Transverse colon (tissue), 4 donors: Measurements from ENCODE around the gene SPARC.
"Not testable (repeated sequence)": the region's sequence is repeated elsewhere in the genome, so short reads cannot be mapped to it uniquely, and the experiment has no call there.

Source experiments
- CTCF ChIP-seq, 5 experiments: fragments of 200-600 bp in 3 of 5; fragments of 450-650 bp in 2 of 5; sonication (generic) in 3 of 5; IDR thresholded peaks; 1 replicate in 2 of 5; 2 replicates in 3 of 5; pipeline ENCODE4 v1.5.1; 2016 to 2017; ENCODE audit warnings: antibody characterized with exemption in 5 of 5, inconsistent platforms in 3 of 5, mild to moderate bottlenecking in 2 of 5, moderate library complexity in 1 of 5
- POLR2A ChIP-seq: fragments of 450-650 bp; IDR thresholded peaks from one replicate; pipeline ENCODE4 v1.6.1; 2016; ENCODE audit warnings: antibody characterized with exemption, mild to moderate bottlenecking, moderate library complexity
- POLR2AphosphoS5 ChIP-seq, 3 donors: sonication (generic); formaldehyde crosslinking; IDR thresholded peaks; one replicate each; pipeline ENCODE4 v1.6.1; 2016; ENCODE audit warnings: antibody characterized with exemption in 3 of 3

GRCh38 chr5:151680156-151680505 is 6.6 kb downstream of the SPARC start:
- TF ChIP-seq CTCF (IDR thresholded peaks at IDR 0.05); POLR2A; POLR2AphosphoS5 (IDR thresholded peaks at IDR 0.05): not testable (repeated sequence)
